A673 (cell line): ENCODE data around the gene AQP6. TPM values are rescaled to one million over a fixed set of nuclear protein-coding genes. Genes with fewer than 3 reads are reported as not detected.

Source experiments
- BruUV-seq: library from RNA; stranded (reverse); fragments of 400-500 nt; replicated peaks from 2 replicates; lab custom pipeline; 2021; lab: Mats Ljungman, UMichigan
- CTCF ChIA-PET: fragments of 300-600 bp; sonication (Branson Sonifier 250); formaldehyde crosslinking; loops from one replicate; lab custom pipeline; 2022; ENCODE audit warnings: antibody characterized with exemption; lab: Charles Lee
- POLR2A ChIA-PET: fragments of 300-600 bp; sonication (Branson Sonifier 250); formaldehyde crosslinking; loops from one replicate; lab custom pipeline; 2022; ENCODE audit warnings: antibody characterized with exemption; ENCODE audit not compliant: low non-redundant PET; lab: Charles Lee
- DNase-seq: peaks from one replicate; pipeline ENCODE4 v3.0.0-alpha.2; 2015; ENCODE audit warnings: low spot score
- H3K27ac ChIP-seq: fragments of 200-600 bp; sonication (generic); 2 replicates; pipeline ENCODE4 v1.5.1; 2016; ENCODE audit warnings: mixed run types, low read depth, mild to moderate bottlenecking, mixed read lengths, antibody characterized with exemption, low read length; ENCODE audit not compliant: poor library complexity, severe bottlenecking
- H3K27me3 ChIP-seq: fragments of 200-600 bp; sonication (generic); replicated peaks from 2 replicates; pipeline ENCODE4 v1.6.1; 2017; ENCODE audit warnings: mixed run types, low read depth, mild to moderate bottlenecking, mixed read lengths, antibody characterized with exemption, low read length; ENCODE audit not compliant: insufficient read depth, poor library complexity
- H3K36me3 ChIP-seq: fragments of 200-600 bp; sonication (generic); 2 replicates; pipeline ENCODE4 v1.6.1; 2016; ENCODE audit warnings: mixed run types, mild to moderate bottlenecking, mixed read lengths, antibody characterized with exemption, low read length; ENCODE audit not compliant: insufficient read depth, poor library complexity, severe bottlenecking
- H3K4me1 ChIP-seq: fragments of 200-600 bp; sonication (generic); 2 replicates; pipeline ENCODE4 v1.6.1; 2017; ENCODE audit warnings: mixed run types, mild to moderate bottlenecking, mixed read lengths, antibody characterized with exemption, low read length; ENCODE audit not compliant: insufficient read depth, poor library complexity, severe bottlenecking
- H3K4me3 ChIP-seq: fragments of 200-600 bp; sonication (generic); 2 replicates; pipeline ENCODE4 v1.5.1; 2016; ENCODE audit warnings: low read depth, mixed run types, mild to moderate bottlenecking, mixed read lengths, low read length; ENCODE audit not compliant: poor library complexity, severe bottlenecking
- H3K9me3 ChIP-seq: fragments of 200-600 bp; sonication (generic); 2 replicates; pipeline ENCODE4 v1.6.1; 2016; ENCODE audit warnings: mixed run types, low read depth, mild to moderate bottlenecking, mixed read lengths, antibody characterized with exemption, low read length; ENCODE audit not compliant: poor library complexity, severe bottlenecking
- EZH2 ChIP-seq: fragments of 200-600 bp; sonication (generic); IDR thresholded peaks from 2 replicates; pipeline ENCODE4 v1.6.1; 2017; ENCODE audit warnings: borderline replicate concordance, low read depth, mild to moderate bottlenecking, mixed read lengths, antibody characterized with exemption, low read length; ENCODE audit not compliant: poor library complexity, severe bottlenecking
- intact Hi-C: fragments of 100-400 bp; cut with micrococcal nuclease; formaldehyde crosslinking; loops from one replicate; pipeline ENCODE4 v1.10.0; 2022; ENCODE audit not compliant: unreplicated experiment
- total RNA-seq: library from RNA; stranded (reverse); gene quantifications from 2 replicates; pipeline ENCODE4 v1.2.3, GENCODE V29; 2021
- TF ChIP-seq, protein P1 (sequence below): fragments of 300-800, 200-600 bp; sonication (generic); conservative IDR thresholded peaks from 2 replicates; pipeline ENCODE4 v1.5.1; 2017; ENCODE audit warnings: low read depth, mild to moderate bottlenecking, antibody characterized with exemption, low read length, moderate library complexity, mixed read lengths

Gene AQP6
- total RNA-seq, 1 experiment from 2014 or later, result not detected

- TF ChIP-seq, protein P1, sequence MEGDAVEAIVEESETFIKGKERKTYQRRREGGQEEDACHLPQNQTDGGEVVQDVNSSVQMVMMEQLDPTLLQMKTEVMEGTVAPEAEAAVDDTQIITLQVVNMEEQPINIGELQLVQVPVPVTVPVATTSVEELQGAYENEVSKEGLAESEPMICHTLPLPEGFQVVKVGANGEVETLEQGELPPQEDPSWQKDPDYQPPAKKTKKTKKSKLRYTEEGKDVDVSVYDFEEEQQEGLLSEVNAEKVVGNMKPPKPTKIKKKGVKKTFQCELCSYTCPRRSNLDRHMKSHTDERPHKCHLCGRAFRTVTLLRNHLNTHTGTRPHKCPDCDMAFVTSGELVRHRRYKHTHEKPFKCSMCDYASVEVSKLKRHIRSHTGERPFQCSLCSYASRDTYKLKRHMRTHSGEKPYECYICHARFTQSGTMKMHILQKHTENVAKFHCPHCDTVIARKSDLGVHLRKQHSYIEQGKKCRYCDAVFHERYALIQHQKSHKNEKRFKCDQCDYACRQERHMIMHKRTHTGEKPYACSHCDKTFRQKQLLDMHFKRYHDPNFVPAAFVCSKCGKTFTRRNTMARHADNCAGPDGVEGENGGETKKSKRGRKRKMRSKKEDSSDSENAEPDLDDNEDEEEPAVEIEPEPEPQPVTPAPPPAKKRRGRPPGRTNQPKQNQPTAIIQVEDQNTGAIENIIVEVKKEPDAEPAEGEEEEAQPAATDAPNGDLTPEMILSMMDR, result no peak
- no peak for TF ChIP-seq EZH2
- Histone ChIP-seq H3K27ac (no peak overlapping the region), H3K36me3 (no peaks in the 10 kb centered on the region), H3K4me1 (no peaks in the 10 kb centered on the region), H3K9me3 (no peaks in the 10 kb centered on the region), H3K27me3 (no peaks in the 10 kb centered on the region), H3K4me3 (no peak overlapping the region)
- POLR2A ChIA-PET, result no interaction called here
- no TSS peak for BruUV-seq
- no peak for DNase-seq
- intact Hi-C loops, result loop anchor here (10.0 kb wide), 1 partner anchor 168 kb away; no protein-coding TSS in a partner anchor
- CTCF ChIA-PET, result no interaction called here
Observed at GRCh38 chr12:49942921-49943624, 29.7 kb upstream of the AQP6 start.

DNA sequence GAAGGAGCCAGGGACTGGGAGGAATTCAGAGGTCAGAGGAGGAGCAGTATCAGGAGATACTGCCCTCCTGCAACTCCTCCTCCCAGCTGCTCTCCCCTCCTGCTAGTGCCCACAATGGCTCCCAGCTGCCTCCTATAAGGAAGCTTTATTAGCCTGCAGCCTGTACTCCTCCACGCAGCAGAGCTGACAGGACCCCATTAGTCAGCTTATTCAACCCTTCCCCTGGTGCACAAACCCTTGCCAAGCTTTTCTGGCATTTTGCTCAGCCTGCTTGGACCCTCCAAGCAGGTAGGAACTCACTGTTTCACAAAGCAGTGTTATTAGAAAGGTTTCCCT, 29.2 kb upstream of the AQP6 start:
- ChIA-PET POLR2A (no interaction called here), CTCF (no interaction called here)
- no peaks in the 10 kb centered on the region for H3K9me3 ChIP-seq
- no peaks in the 10 kb centered on the region for H3K27me3 ChIP-seq
- no TSS peak for BruUV-seq
- H3K4me1 ChIP-seq, result no peaks in the 10 kb centered on the region
- intact Hi-C loops, result loop anchor here (10.0 kb wide), 1 partner anchor 169 kb away; no protein-coding TSS in a partner anchor
- no peak overlapping the region for H3K4me3 ChIP-seq
- no peaks in the 10 kb centered on the region for H3K36me3 ChIP-seq
- no peak overlapping the region for H3K27ac ChIP-seq
- no peak for TF ChIP-seq EZH2
- TF ChIP-seq, protein P1, result no peak
- no peak for DNase-seq

DNA sequence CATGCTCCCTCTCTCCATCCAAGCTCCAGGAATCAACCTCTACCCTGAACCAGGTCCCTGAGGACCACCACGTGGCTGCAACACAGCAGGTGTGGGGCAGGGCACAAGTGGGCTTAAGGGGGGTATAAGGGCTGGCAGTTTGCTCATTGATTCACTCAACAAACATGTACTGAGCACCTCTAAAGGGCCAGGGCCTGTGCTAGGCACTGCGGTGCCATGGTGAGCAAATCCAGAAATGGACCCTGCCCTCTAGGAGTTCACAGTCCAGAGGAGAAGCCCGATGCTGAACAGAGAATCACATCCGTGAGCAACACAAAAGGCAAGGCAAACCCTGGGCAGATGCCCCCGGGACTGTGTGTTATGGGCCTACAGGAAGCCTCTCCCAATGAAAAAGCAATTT, 28.7 kb upstream of the AQP6 start:
- TF ChIP-seq, protein P1, result no peak
- no peak for TF ChIP-seq EZH2
- no peak for DNase-seq
- ChIA-PET CTCF (no interaction called here), POLR2A (no interaction called here)
- no peak overlapping the region for H3K4me3 ChIP-seq
- H3K4me1 ChIP-seq, result no peaks in the 10 kb centered on the region
- H3K27me3 ChIP-seq, result no peaks in the 10 kb centered on the region
- H3K9me3 ChIP-seq, result no peaks in the 10 kb centered on the region
- no peak overlapping the region for H3K27ac ChIP-seq
- intact Hi-C loops, result loop anchor here (10.0 kb wide), 1 partner anchor 169 kb away; no protein-coding TSS in a partner anchor
- no peaks in the 10 kb centered on the region for H3K36me3 ChIP-seq
- no TSS peak for BruUV-seq
